ENCODE data around the gene CUX1.

CUX1 gene

DNA sequence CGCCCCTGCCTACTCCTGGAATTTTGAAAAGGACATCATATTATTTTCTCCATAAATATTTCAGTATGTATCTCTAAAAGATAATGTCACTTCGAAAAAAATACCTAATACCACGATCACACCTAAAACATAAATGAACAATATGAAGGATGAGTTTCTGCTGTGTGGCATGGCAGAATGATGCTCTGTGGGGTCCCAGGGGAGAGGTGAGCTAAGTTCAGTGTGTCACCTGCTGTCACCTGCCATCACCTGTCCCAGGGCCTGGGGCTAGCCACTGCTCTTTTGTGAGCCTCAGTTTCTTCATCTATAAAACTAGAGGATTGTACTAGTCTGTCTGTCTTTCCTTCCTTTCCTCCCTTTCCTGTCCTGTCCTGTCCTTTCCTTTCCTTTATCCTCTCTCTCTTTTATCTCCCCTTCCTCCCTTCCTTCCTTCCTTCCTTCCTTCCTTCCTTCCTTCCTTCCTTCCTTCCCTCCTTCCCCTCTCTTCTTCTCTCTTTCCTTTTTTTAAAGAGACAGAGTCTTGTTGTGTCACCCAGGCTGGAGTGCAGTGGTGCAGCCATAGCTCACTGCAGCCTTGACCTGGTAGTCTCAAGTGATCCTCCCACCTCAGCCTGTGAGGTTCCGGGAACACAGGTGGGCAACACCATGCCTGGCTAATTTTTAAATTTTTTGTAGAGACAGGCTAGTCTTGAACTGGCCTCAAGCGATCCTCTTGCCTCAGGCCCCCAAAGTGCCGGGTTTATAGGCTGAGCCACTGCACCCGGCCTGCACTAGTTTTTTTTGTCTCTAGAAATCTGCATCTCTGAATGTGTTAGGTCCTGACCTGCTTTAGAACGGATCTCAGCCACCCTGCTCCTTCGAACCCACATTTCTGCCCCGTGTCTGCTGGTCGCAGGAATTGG, 43.1 kb downstream of the CUX1 start:
- no peak for DNase-seq (ENCODE audit: low read depth)
- TF ChIP-seq, protein P1, sequence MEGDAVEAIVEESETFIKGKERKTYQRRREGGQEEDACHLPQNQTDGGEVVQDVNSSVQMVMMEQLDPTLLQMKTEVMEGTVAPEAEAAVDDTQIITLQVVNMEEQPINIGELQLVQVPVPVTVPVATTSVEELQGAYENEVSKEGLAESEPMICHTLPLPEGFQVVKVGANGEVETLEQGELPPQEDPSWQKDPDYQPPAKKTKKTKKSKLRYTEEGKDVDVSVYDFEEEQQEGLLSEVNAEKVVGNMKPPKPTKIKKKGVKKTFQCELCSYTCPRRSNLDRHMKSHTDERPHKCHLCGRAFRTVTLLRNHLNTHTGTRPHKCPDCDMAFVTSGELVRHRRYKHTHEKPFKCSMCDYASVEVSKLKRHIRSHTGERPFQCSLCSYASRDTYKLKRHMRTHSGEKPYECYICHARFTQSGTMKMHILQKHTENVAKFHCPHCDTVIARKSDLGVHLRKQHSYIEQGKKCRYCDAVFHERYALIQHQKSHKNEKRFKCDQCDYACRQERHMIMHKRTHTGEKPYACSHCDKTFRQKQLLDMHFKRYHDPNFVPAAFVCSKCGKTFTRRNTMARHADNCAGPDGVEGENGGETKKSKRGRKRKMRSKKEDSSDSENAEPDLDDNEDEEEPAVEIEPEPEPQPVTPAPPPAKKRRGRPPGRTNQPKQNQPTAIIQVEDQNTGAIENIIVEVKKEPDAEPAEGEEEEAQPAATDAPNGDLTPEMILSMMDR (conservative IDR thresholded peaks at IDR 0.05; ENCODE audit: low read depth, low read length) = no peak
- H3K4me3 ChIP-seq (ENCODE audit: low read depth, low read length) = no peak overlapping the region

- H3K4me3 ChIP-seq (ENCODE audit: low read depth, low read length) = no peak overlapping the region
- TF ChIP-seq, protein P1 (conservative IDR thresholded peaks at IDR 0.05; ENCODE audit: low read depth, low read length) = no peak
- DNase-seq (ENCODE audit: low read depth) = no peak
Measured at GRCh38 chr7:101861218-101861775, 43.9 kb downstream of the CUX1 start.

DNA sequence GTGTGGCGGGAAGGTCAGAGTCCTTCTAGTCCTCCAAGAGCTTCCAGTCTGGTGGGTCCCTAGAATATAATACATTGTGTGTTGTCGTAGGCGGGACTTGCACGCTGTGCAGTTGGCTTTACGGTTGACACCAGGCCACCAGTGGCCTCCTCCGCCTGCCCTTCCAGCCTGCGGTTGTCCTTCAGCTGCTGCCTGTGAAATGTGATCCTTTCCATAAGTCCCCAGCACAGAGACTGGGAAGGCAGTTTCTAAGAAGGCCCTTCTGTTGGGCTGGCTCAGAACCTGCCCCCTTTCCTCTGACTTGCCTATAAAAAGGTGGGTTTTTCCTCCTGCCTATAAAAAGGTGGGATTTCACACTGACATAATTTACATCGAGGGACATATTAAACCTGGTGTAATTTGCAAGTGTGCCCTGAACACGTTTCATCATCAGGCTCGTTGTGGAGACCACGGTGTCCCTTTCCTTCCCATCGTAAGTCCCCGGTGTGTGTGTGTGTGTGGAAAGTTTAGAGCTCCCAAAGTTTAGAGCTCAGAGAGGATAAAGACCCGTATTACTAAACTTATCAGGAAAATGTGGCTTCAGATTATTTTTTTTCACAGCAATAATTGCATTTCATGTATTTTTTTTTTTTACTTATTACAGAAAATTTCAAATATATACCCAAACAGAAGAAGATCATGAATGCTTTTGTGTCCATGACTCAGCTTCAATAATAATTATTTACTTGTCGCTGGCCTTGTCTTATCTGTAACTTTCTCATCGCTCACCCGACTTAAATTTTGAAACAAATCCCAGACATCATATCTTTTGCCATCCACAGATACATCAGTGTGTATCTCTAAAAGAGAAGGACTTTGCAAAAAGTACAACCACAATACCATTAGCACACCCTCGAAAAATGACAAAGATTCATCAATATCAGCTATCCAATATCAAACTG, 45.1 kb downstream of the CUX1 start:
- TF ChIP-seq, protein P1 (conservative IDR thresholded peaks at IDR 0.05; ENCODE audit: low read depth, low read length) = no peak
- DNase-seq (ENCODE audit: low read depth) = peak; percentile 23
- H3K4me3 ChIP-seq (ENCODE audit: low read depth, low read length) = no peak overlapping the region

- H3K4me3 ChIP-seq (ENCODE audit: low read depth, low read length) = no peak overlapping the region
- no peak for DNase-seq (ENCODE audit: low read depth)
- TF ChIP-seq, protein P1 (conservative IDR thresholded peaks at IDR 0.05; ENCODE audit: low read depth, low read length) = no peak
Measured at GRCh38 chr7:101863598-101863997, 46.2 kb downstream of the CUX1 start.

- TF ChIP-seq, protein P1 (conservative IDR thresholded peaks at IDR 0.05; ENCODE audit: low read depth, low read length) = no peak
- no peak for DNase-seq (ENCODE audit: low read depth)
- no peak overlapping the region for H3K4me3 ChIP-seq (ENCODE audit: low read depth, low read length)
Measured at GRCh38 chr7:101864039-101864438, 46.6 kb downstream of the CUX1 start.

DNA sequence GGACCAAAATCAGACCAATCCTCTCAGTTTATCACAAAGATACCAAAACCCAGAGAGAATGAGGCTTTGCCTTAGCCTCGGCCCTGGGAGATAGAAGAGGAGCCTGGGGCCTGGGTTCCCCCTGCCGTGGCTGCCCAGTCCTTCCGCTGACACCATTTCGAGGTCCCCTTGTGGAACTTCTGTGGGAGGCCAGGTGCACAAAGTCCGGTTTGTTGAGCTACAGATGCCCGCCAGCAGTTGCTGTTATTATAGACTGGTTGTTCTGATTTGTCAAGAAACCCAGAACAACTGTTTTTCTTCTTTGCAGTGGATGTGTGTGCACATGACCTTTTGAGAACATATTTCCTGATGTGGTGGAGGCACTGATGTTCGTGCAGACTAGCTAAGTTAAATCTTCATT, 47.6 kb downstream of the CUX1 start:
- TF ChIP-seq, protein P1 (conservative IDR thresholded peaks at IDR 0.05; ENCODE audit: low read depth, low read length) = peak; percentile 0
- DNase-seq (ENCODE audit: low read depth) = peak; percentile 68
- H3K4me3 ChIP-seq (ENCODE audit: low read depth, low read length) = no peak overlapping the region
